ENCODE measurements around the gene UBE2E1.

DNA sequence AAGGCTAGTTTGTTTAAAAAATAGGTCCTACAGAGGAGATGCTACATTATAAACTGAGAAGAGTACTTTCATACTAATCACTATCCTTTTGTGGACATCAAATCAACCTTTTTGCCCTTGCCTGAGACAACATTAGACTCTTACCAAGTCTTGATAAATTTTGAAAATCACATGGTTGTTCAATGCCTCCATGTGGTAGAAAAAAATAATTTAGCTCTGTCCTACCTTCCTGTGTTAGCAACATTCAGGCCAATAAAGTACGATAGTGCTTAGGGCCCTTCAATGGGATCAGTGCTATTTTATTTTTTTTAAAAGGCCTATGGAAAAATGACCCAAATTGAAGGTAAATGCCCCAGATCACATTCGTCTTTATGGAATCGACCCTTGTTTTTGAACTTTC, 5.0 kb upstream of the UBE2E1 start:
- TF ChIP-seq, protein P1, sequence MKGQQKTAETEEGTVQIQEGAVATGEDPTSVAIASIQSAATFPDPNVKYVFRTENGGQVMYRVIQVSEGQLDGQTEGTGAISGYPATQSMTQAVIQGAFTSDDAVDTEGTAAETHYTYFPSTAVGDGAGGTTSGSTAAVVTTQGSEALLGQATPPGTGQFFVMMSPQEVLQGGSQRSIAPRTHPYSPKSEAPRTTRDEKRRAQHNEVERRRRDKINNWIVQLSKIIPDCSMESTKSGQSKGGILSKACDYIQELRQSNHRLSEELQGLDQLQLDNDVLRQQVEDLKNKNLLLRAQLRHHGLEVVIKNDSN (IDR thresholded peaks at IDR 0.05), result no peak
- TF ChIP-seq YY1 (IDR thresholded peaks at IDR 0.05; ENCODE audit: low read depth) (no peak), TCF12 (IDR thresholded peaks at IDR 0.05; ENCODE audit: low read depth) (no peak), EGR1 (IDR thresholded peaks at IDR 0.05) (no peak), TAF1 (IDR thresholded peaks at IDR 0.05; ENCODE audit: low read depth) (no peak), EP300 (IDR thresholded peaks at IDR 0.05; ENCODE audit: borderline replicate concordance) (no peak), TEAD4 (IDR thresholded peaks at IDR 0.05) (no peak), MAX (IDR thresholded peaks at IDR 0.05) (no peak)
- TF ChIP-seq, protein P2, sequence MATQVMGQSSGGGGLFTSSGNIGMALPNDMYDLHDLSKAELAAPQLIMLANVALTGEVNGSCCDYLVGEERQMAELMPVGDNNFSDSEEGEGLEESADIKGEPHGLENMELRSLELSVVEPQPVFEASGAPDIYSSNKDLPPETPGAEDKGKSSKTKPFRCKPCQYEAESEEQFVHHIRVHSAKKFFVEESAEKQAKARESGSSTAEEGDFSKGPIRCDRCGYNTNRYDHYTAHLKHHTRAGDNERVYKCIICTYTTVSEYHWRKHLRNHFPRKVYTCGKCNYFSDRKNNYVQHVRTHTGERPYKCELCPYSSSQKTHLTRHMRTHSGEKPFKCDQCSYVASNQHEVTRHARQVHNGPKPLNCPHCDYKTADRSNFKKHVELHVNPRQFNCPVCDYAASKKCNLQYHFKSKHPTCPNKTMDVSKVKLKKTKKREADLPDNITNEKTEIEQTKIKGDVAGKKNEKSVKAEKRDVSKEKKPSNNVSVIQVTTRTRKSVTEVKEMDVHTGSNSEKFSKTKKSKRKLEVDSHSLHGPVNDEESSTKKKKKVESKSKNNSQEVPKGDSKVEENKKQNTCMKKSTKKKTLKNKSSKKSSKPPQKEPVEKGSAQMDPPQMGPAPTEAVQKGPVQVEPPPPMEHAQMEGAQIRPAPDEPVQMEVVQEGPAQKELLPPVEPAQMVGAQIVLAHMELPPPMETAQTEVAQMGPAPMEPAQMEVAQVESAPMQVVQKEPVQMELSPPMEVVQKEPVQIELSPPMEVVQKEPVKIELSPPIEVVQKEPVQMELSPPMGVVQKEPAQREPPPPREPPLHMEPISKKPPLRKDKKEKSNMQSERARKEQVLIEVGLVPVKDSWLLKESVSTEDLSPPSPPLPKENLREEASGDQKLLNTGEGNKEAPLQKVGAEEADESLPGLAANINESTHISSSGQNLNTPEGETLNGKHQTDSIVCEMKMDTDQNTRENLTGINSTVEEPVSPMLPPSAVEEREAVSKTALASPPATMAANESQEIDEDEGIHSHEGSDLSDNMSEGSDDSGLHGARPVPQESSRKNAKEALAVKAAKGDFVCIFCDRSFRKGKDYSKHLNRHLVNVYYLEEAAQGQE (IDR thresholded peaks at IDR 0.05; ENCODE audit: low read depth), result no peak

All from Ishikawa (cell line).